GM12878 (cell line): ENCODE results near the gene IPO5. TPM values are rescaled to one million over a fixed set of nuclear protein-coding genes. Genes with fewer than 3 reads are reported as not detected.
A peak's percentile ranks its signal among the peaks of the same experiment; 100 is the strongest.

Source experiments
- ATAC-seq: fragments of 200-7000 bp; cut with Tn5 transposase; 3 replicates; pipeline ENCODE4 v1.9.1; 2020; ENCODE audit warnings: mild to moderate bottlenecking, moderate library complexity
- BruUV-seq: library from RNA; stranded (reverse); fragments of 400-500 nt; replicated peaks from 2 replicates; lab custom pipeline; 2021; lab: Mats Ljungman, UMichigan
- CTCF ChIA-PET: fragments of 300-600 bp; sonication (Branson Sonifier 250); formaldehyde crosslinking; extraction: SDS; loops from one replicate; lab custom pipeline; 2021; ENCODE audit warnings: inconsistent platforms; lab: Yijun Ruan, JAX
- POLR2A ChIA-PET: fragments of 350-600 bp; formaldehyde crosslinking; extraction: SDS; loops from one replicate; lab custom pipeline; 2021; ENCODE audit warnings: inconsistent platforms; lab: Charles Lee
- RAD21 ChIA-PET: fragments of 300-600 bp; sonication (Branson Sonifier 250); formaldehyde crosslinking; loops from one replicate; lab custom pipeline; 2023; ENCODE audit warnings: antibody characterized with exemption; ENCODE audit not compliant: unreplicated experiment; lab: Charles Lee
- SMC1A ChIA-PET: fragments of 300-600 bp; sonication (Branson Sonifier 250); formaldehyde crosslinking; loops from one replicate; lab custom pipeline; 2023; ENCODE audit not compliant: unreplicated experiment, uncharacterized antibody; lab: Charles Lee
- DNase-seq: peaks from one replicate; pipeline ENCODE4 v3.0.0-alpha.2; 2011; ENCODE audit warnings: low read depth, low spot score
- FAIRE-seq: peaks from 3 replicates; lab custom pipeline; 2011; peaks lifted over from hg19 to GRCh38; lab: Jason Lieb, UNC
- H2AFZ ChIP-seq: 2 replicates; pipeline ENCODE4 v1.6.0; 2011; ENCODE audit warnings: low read depth, low read length, control low read depth; ENCODE audit not compliant: control insufficient read depth
- H3K27ac ChIP-seq: 2 replicates; pipeline ENCODE4 v1.5.1; 2011; ENCODE audit warnings: control low read depth; ENCODE audit not compliant: control insufficient read depth, insufficient read depth
- H3K27me3 ChIP-seq, 2 experiments: replicated peaks in 1 of 2; 2 replicates each; pipeline versions ENCODE4 v1.6.0 to v1.6.1; 2011; ENCODE audit warnings: low read length in 1 of 2; ENCODE audit not compliant: control insufficient read depth in 2 of 2, insufficient read depth in 2 of 2
- H3K36me3 ChIP-seq, 2 experiments: 2 replicates each; pipeline ENCODE4 v1.5.1; 2011; ENCODE audit warnings: low read length in 1 of 2; ENCODE audit not compliant: control insufficient read depth in 2 of 2, insufficient read depth in 2 of 2
- H3K4me1 ChIP-seq: 2 replicates; pipeline ENCODE4 v1.6.1; 2011; ENCODE audit warnings: mild to moderate bottlenecking, low read length, moderate library complexity, mixed read lengths; ENCODE audit not compliant: control insufficient read depth, insufficient read depth
- H3K4me2 ChIP-seq: 2 replicates; pipeline ENCODE4 v1.6.0; 2011; ENCODE audit warnings: control low read depth; ENCODE audit not compliant: control insufficient read depth, insufficient read depth
- H3K4me3 ChIP-seq: fragments of 200-600 bp; sonication (generic); 2 replicates; pipeline ENCODE4 v1.5.1; 2016
- H3K79me2 ChIP-seq: 2 replicates; pipeline ENCODE4 v1.6.0; 2011; ENCODE audit warnings: low read length; ENCODE audit not compliant: control insufficient read depth, insufficient read depth
- H3K9ac ChIP-seq: 2 replicates; pipeline ENCODE4 v1.8.0; 2011; ENCODE audit warnings: low read length, control low read depth, mixed read lengths; ENCODE audit not compliant: control insufficient read depth, insufficient read depth
- H3K9me3 ChIP-seq: replicated peaks from 3 replicates; pipeline ENCODE4 v1.5.1; 2011; ENCODE audit warnings: mild to moderate bottlenecking, low read length; ENCODE audit not compliant: control insufficient read depth, insufficient read depth
- H4K20me1 ChIP-seq: 2 replicates; pipeline ENCODE4 v1.6.0; 2011; ENCODE audit not compliant: control insufficient read depth, insufficient read depth
- ASH2L ChIP-seq: fragments of 300-600, 200-600 bp; sonication (generic); IDR thresholded peaks from 2 replicates; pipeline ENCODE4 v1.6.1; 2017; ENCODE audit warnings: low read depth, mild to moderate bottlenecking, borderline replicate concordance
- ATF7 ChIP-seq: fragments of 450-650 bp; IDR thresholded peaks from 2 replicates; pipeline ENCODE4 v1.6.1; 2016; ENCODE audit warnings: low read depth, mild to moderate bottlenecking
- BACH1 ChIP-seq: fragments of 450-650 bp; IDR thresholded peaks from 2 replicates; pipeline ENCODE4 v1.6.1; 2017; ENCODE audit warnings: mild to moderate bottlenecking, borderline replicate concordance
- BHLHE40 ChIP-seq, 2 experiments: fragments of 450-650 bp in 1 of 2; IDR thresholded peaks; 2 replicates each; pipeline ENCODE4 v1.6.1; 2011 to 2017; ENCODE audit warnings: low read depth in 2 of 2, borderline replicate concordance in 1 of 2, improper control_type of control experiment in 1 of 2, low read length in 1 of 2, mild to moderate bottlenecking in 1 of 2
- EED ChIP-seq: sonication (generic); IDR thresholded peaks from 2 replicates; pipeline ENCODE4 v1.6.1; 2016; ENCODE audit warnings: antibody characterized with exemption, low read depth
- ELK1 ChIP-seq: IDR thresholded peaks from 2 replicates; pipeline ENCODE4 v1.6.1; 2012; ENCODE audit warnings: low read depth, low read length, improper control_type of control experiment
- FOXK2 ChIP-seq: fragments of 450-650 bp; IDR thresholded peaks from 2 replicates; pipeline ENCODE4 v1.6.1; 2017; ENCODE audit warnings: mild to moderate bottlenecking, moderate library complexity
- GATAD2B ChIP-seq: fragments of 450-650 bp; conservative IDR thresholded peaks from 2 replicates; pipeline ENCODE4 v1.6.1; 2017; ENCODE audit warnings: low read depth, mild to moderate bottlenecking, moderate library complexity
- HCFC1 ChIP-seq: fragments of 150-350 bp; IDR thresholded peaks from 2 replicates; pipeline ENCODE4 v1.6.1; 2014; ENCODE audit warnings: low read length
- IKZF1 ChIP-seq: fragments of 450-650 bp; conservative IDR thresholded peaks from 2 replicates; pipeline ENCODE4 v1.6.1; 2017; ENCODE audit warnings: antibody characterized with exemption, mild to moderate bottlenecking
- IKZF2 ChIP-seq, 2 experiments: fragments of 450-650 bp; IDR thresholded peaks; 2 replicates each; pipeline ENCODE4 v1.6.1; 2017; ENCODE audit warnings: mild to moderate bottlenecking in 2 of 2, moderate library complexity in 2 of 2
- LARP7 ChIP-seq: fragments of 450-650 bp; IDR thresholded peaks from 2 replicates; pipeline ENCODE4 v1.6.1; 2017; ENCODE audit warnings: mild to moderate bottlenecking
- MTA2 ChIP-seq: fragments of 450-650 bp; IDR thresholded peaks from 2 replicates; pipeline ENCODE4 v1.6.1; 2016; ENCODE audit warnings: low read depth, mild to moderate bottlenecking, moderate library complexity
- MXI1 ChIP-seq: fragments of 150-350 bp; IDR thresholded peaks from 2 replicates; pipeline ENCODE4 v1.6.1; 2011; ENCODE audit warnings: low read depth, mild to moderate bottlenecking, inconsistent platforms, low read length, improper control_type of control experiment
- NBN ChIP-seq: fragments of 450-650 bp; IDR thresholded peaks from 2 replicates; pipeline ENCODE4 v1.6.1; 2016
- NR2C2 ChIP-seq: IDR thresholded peaks from 2 replicates; pipeline ENCODE4 v1.6.1; 2011; ENCODE audit warnings: borderline replicate concordance, low read depth; ENCODE audit not compliant: control insufficient read depth, insufficient read length
- POLR2A ChIP-seq: IDR thresholded peaks from 2 replicates; pipeline ENCODE4 v1.6.1; 2011; ENCODE audit warnings: low read depth, mild to moderate bottlenecking, low read length
- RB1 ChIP-seq: fragments of 450-650 bp; formaldehyde crosslinking; IDR thresholded peaks from 2 replicates; pipeline ENCODE4 v1.6.1; 2017; ENCODE audit warnings: mild to moderate bottlenecking, borderline replicate concordance
- SMARCA5 ChIP-seq: fragments of 450-650 bp; IDR thresholded peaks from 2 replicates; pipeline ENCODE4 v1.6.1; 2017; ENCODE audit warnings: mild to moderate bottlenecking
- TAF1 ChIP-seq: IDR thresholded peaks from 2 replicates; pipeline ENCODE4 v1.6.1; 2011; ENCODE audit warnings: mild to moderate bottlenecking, low read depth, low read length, borderline replicate concordance
- TBL1XR1 ChIP-seq: IDR thresholded peaks from 2 replicates; pipeline ENCODE4 v1.6.1; 2012; ENCODE audit warnings: low read depth, low read length, improper control_type of control experiment
- YY1 ChIP-seq: IDR thresholded peaks from 2 replicates; pipeline ENCODE4 v1.6.1; 2011; ENCODE audit warnings: low read depth, mild to moderate bottlenecking, low read length
- ZSCAN29 ChIP-seq: fragments of 450-650 bp; IDR thresholded peaks from 2 replicates; pipeline ENCODE4 v1.6.1; 2017; ENCODE audit warnings: mild to moderate bottlenecking, moderate library complexity
- WGBS: methylation state at CpG from one replicate; pipeline ENCODE4 v1.1.6; 2016; ENCODE audit warnings: low lambda C conversion rate; ENCODE audit not compliant: insufficient replicate concordance, insufficient coverage; ENCODE audit errors: missing lambda C conversion rate; 5-methylcytosine and 5-hydroxymethylcytosine counted together
- in situ Hi-C: fragments of 300-500 bp; cut with MboI; formaldehyde crosslinking; loops from 9 replicates; pipeline ENCODE4 v1.14.3; 2018; ENCODE audit warnings: mixed read lengths
- intact Hi-C: fragments of 100-400 bp; cut with micrococcal nuclease; formaldehyde crosslinking; loops from one replicate; pipeline ENCODE4 v1.14.2; 2022; ENCODE audit not compliant: unreplicated experiment
- polyA plus RNA-seq, 11 experiments: library from polyadenylated mRNA; depleted of rRNA in 4 of 11; unstranded in 6 of 11; stranded (reverse) in 5 of 11; fragments of >200 nt; fragmentation: Nextera tagmentation in 4 of 11; fragmentation: Illumina TruSeq in 1 of 11; extraction: Ambion mirVana in 4 of 11; extraction: Trizol in 1 of 11; gene quantifications; 1 replicate in 1 of 11; 2 replicates in 10 of 11; pipeline versions ENCODE4 v1.2.1 to v1.2.3, GENCODE V29; 2011 to 2016; ENCODE audit warnings: inconsistent platforms in 2 of 11, missing spikeins in 2 of 11, low read depth in 1 of 11
- total RNA-seq, 4 experiments: library from RNA; depleted of rRNA in 3 of 4; stranded (reverse); fragments of >200 nt in 3 of 4; fragmentation: Illumina TruSeq in 1 of 4; extraction: Trizol in 1 of 4; gene quantifications; 2 replicates each; pipeline versions ENCODE4 v1.2.1 to v1.2.3, GENCODE V29; 2013 to 2021

IPO5 gene
- total and polyA plus RNA-seq, 10 of the 15 experiments (the other 5 are each of a cell fraction or from before 2014, with no cell fraction given), result 45.7 to 196 (median 134) TPM

- POLR2A ChIA-PET, result no interaction called here
- peak; percentile 30 for ATAC-seq
- in situ Hi-C loops (no loop called here), intact Hi-C loops (loop anchor here (10.0 kb wide), 2 partner anchors 122 to 542 kb away; partner anchors contain the start of gene RAP2A)
- RAD21 ChIA-PET, result interaction anchor here (2.4 kb wide), 1 partner anchor 10 kb away, joined by 10 read pairs; no protein-coding TSS in a partner anchor
- 3% methylated on average over 23 of the region's 79 CpGs for WGBS
- no TSS peak for BruUV-seq
- H3K27me3 ChIP-seq, result no peaks in the 10 kb centered on the region
- H3K4me1 ChIP-seq, result peaks cover 6% of the 10 kb centered on the region; the same call in 1 of the 2 replicates
- FAIRE-seq, result peak; percentile 18
- H4K20me1 ChIP-seq, result no peaks in the 10 kb centered on the region
- DNase-seq, result no peak
- peak overlapping the region; percentile 78 for H2AFZ ChIP-seq
- peak overlapping the region; percentile 36 for H3K4me2 ChIP-seq
- no peaks in the 10 kb centered on the region for H3K9me3 ChIP-seq
- H3K4me3 ChIP-seq, result peak overlapping the region; percentile 86
- peak overlapping the region; percentile 82 for H3K27ac ChIP-seq
- peak overlapping the region; percentile 82 for H3K9ac ChIP-seq
- H3K79me2 ChIP-seq, result peaks cover 50% of the 10 kb centered on the region
- CTCF ChIA-PET, result no interaction called here
- SMC1A ChIA-PET, result no interaction called here
- no peaks in the 10 kb centered on the region for H3K36me3 ChIP-seq
- TF ChIP-seq FOXK2, result no peak
- TF ChIP-seq RB1, result peak; percentile 25; the same call in 1 of the 2 replicates
- TF ChIP-seq NBN, result 0 out of 2 replicates have a peak, but pooled peaks have one; percentile 26
- TF ChIP-seq YY1, result peak; percentile 94
- TF ChIP-seq GATAD2B, result 0 out of 2 replicates have a peak, but pooled peaks have one; percentile 27
- peak; percentile 63 for TF ChIP-seq IKZF1
- peak; percentile 11; the same call in 1 of the 2 replicates for TF ChIP-seq MXI1
- TF ChIP-seq BACH1, result peak; percentile 18; the same call in 1 of the 2 replicates
- 0 out of 2 replicates have a peak, but pooled peaks have one; percentile 53 for TF ChIP-seq SMARCA5
- TF ChIP-seq TBL1XR1, result no peak
- TF ChIP-seq TAF1, result peak; percentile 69
- TF ChIP-seq HCFC1, result peak; percentile 23; the same call in 1 of the 2 replicates
- no peak for TF ChIP-seq MTA2
- peak; percentile 86; the same call in 1 of the 2 replicates for TF ChIP-seq ASH2L
- TF ChIP-seq ATF7, result no peak
- 0 out of 2 replicates have a peak, but pooled peaks have one; percentile 45 for TF ChIP-seq POLR2A
- TF ChIP-seq NR2C2, result no peak
- peak in 1 of 2 experiments; percentile 75; a peak in 3 of 4 replicates for TF ChIP-seq BHLHE40 (IDR thresholded peaks at IDR 0.05; ENCODE audit: borderline replicate concordance in 1 of 2, low read depth in 2 of 2, low read length in 1 of 2)
- no peak for TF ChIP-seq ELK1
- 0 out of 4 replicates have a peak, but pooled peaks of 1 of the 2 experiments have one; percentile 26 for TF ChIP-seq IKZF2 (IDR thresholded peaks at IDR 0.05)
- TF ChIP-seq LARP7, result peak; percentile 71
- 0 out of 2 replicates have a peak, but pooled peaks have one; percentile 31 for TF ChIP-seq ZSCAN29
- peak; percentile 34; the same call in 1 of the 2 replicates for TF ChIP-seq EED
These were observed 23.4 kb downstream of the IPO5 start for GRCh38 chr13:97976610-97977521.
